CD4-positive, alpha-beta T cell (primary cell): Measurements from ENCODE around the gene TUBB6. TPM values are rescaled to one million over a fixed set of nuclear protein-coding genes. Genes with fewer than 3 reads are reported as not detected.

Source experiments
- ATAC-seq: fragments of 200-7000 bp; cut with Tn5 transposase; one replicate; pipeline ENCODE4 v1.10.0; 2022; ENCODE audit warnings: mild to moderate bottlenecking; ENCODE audit not compliant: poor library complexity
- CTCF ChIA-PET: fragments of 350-600 bp; sonication (Branson Sonifier 250); formaldehyde crosslinking; loops from one replicate; lab custom pipeline; 2021; ENCODE audit warnings: antibody characterized with exemption, inconsistent platforms; lab: Charles Lee
- POLR2A ChIA-PET: fragments of 350-600 bp; sonication (Branson Sonifier 250); formaldehyde crosslinking; loops from one replicate; lab custom pipeline; 2021; ENCODE audit warnings: antibody characterized with exemption, inconsistent platforms; lab: Charles Lee
- DNase-seq, 14 experiments: peaks; one replicate each; pipeline ENCODE4 v3.0.0-alpha.2; 2013 to 2020; ENCODE audit warnings: mixed read lengths in 2 of 14
- H3K27ac ChIP-seq, 2 donors: one replicate each; pipeline versions ENCODE4 v1.5.1 to v1.7.0; 2013; ENCODE audit warnings: low read length in 2 of 2, low read depth in 1 of 2, mild to moderate bottlenecking in 1 of 2
- H3K27me3 ChIP-seq, 2 experiments: 1 replicate in 1 of 2; 2 replicates in 1 of 2; pipeline versions ENCODE4 v1.6.1 to v1.7.0; 2013; ENCODE audit warnings: low read length in 2 of 2, control low read depth in 1 of 2, mild to moderate bottlenecking in 1 of 2, moderate library complexity in 1 of 2; ENCODE audit not compliant: insufficient read depth in 2 of 2, control insufficient read depth in 1 of 2
- H3K36me3 ChIP-seq: one replicate; pipeline ENCODE4 v1.6.1; 2013; ENCODE audit warnings: low read length, control low read depth; ENCODE audit not compliant: insufficient read depth
- H3K4me1 ChIP-seq: one replicate; pipeline ENCODE4 v1.6.1; 2013; ENCODE audit warnings: low read length, control low read depth; ENCODE audit not compliant: insufficient read depth
- H3K4me3 ChIP-seq: one replicate; pipeline ENCODE4 v1.5.1; 2013; ENCODE audit warnings: mild to moderate bottlenecking, low read length, moderate library complexity
- H3K9me3 ChIP-seq, 2 experiments: 1 replicate in 1 of 2; 2 replicates in 1 of 2; pipeline versions ENCODE4 v1.6.1 to v1.7.0; 2013; ENCODE audit warnings: low read length in 2 of 2, mild to moderate bottlenecking in 2 of 2, control low read depth in 1 of 2, moderate library complexity in 1 of 2; ENCODE audit not compliant: control insufficient read depth in 1 of 2, insufficient read depth in 1 of 2
- H3K27ac Mint-ChIP-seq: one replicate; pipeline ENCODE4 v1.8.0; 2020; ENCODE audit warnings: mixed read lengths
- H3K27me3 Mint-ChIP-seq: one replicate; pipeline ENCODE4 v1.8.0; 2021; ENCODE audit warnings: mixed read lengths
- H3K36me3 Mint-ChIP-seq: one replicate; pipeline ENCODE4 v1.8.0; 2021; ENCODE audit warnings: low read depth, mixed read lengths
- H3K4me1 Mint-ChIP-seq: one replicate; pipeline ENCODE4 v1.8.0; 2021; ENCODE audit warnings: low read depth, mixed read lengths
- H3K4me3 Mint-ChIP-seq: one replicate; pipeline ENCODE4 v1.8.0; 2020; ENCODE audit warnings: mild to moderate bottlenecking, mixed read lengths
- H3K9me3 Mint-ChIP-seq: one replicate; pipeline ENCODE4 v1.8.0; 2020; ENCODE audit warnings: mixed read lengths
- intact Hi-C, 2 experiments: fragments of 100-400 bp; cut with DNase I in 1 of 2; cut with micrococcal nuclease in 1 of 2; formaldehyde crosslinking; loops; one replicate each; pipeline versions ENCODE4 v1.15.1 to v1.9.0; 2023 to 2025; cut with DNase I, micrococcal nuclease
- total RNA-seq, 174 experiments: library from RNA in 2 of 174; stranded (reverse) in 2 of 174; gene quantifications; one replicate each; pipeline ENCODE4 v1.2.3 and lab custom pipeline; 2021 to 2026
- TF ChIP-seq, protein P1 (sequence below): fragments of 200-600 bp; IDR thresholded peaks from one replicate; pipeline ENCODE4 v1.8.0; 2022; ENCODE audit warnings: antibody characterized with exemption, mild to moderate bottlenecking

TUBB6 gene
- total RNA-seq, 2 experiments from 2014 or later = 0.88 to 0.98 TPM

DNA sequence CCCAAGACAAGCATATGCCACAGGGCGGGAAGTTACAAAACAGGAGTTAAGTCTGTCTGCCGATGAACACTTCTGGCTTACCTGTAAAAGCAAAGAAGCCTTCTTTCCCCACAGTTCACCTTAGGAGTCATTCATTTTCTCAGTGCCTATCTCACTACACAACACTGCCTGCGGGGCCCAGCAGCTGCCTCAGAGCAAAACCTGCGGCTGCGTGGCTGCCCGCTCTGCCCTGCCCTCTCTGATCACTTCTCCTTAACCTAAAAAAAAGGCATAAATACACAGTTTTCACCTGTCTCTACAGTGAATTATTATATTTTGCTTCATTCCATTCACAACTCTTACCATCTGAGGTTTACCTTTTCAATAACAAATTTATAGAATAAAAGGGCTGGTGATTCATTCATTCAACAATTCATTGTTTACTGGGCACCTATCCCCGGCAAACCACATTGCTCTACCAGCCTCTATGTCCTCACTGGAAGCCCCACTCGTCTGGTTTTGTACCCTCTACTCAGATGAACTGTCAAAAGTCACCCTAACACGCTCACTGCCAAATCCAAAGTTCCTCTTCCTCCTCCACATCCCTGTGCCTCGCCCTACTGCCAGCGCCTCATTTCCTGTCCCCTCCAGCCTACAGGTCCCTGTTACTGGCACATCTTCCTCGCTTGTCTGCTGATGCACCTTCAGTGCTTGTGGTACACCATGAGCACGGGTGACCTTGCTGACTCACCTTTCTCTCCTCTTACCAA is 37.6 kb downstream of the TUBB6 start:
- H3K36me3 ChIP-seq = peaks cover 66% of the 10 kb centered on the region
- peaks cover 96% of the 10 kb centered on the region for H3K36me3 Mint-ChIP-seq
- no peaks in the 10 kb centered on the region for H3K27me3 Mint-ChIP-seq
- H3K4me3 Mint-ChIP-seq = no peak overlapping the region
- no peaks in the 10 kb centered on the region for H3K9me3 ChIP-seq
- H3K4me3 ChIP-seq = no peak overlapping the region
- no peaks in the 10 kb centered on the region for H3K4me1 ChIP-seq
- TF ChIP-seq, protein P1, sequence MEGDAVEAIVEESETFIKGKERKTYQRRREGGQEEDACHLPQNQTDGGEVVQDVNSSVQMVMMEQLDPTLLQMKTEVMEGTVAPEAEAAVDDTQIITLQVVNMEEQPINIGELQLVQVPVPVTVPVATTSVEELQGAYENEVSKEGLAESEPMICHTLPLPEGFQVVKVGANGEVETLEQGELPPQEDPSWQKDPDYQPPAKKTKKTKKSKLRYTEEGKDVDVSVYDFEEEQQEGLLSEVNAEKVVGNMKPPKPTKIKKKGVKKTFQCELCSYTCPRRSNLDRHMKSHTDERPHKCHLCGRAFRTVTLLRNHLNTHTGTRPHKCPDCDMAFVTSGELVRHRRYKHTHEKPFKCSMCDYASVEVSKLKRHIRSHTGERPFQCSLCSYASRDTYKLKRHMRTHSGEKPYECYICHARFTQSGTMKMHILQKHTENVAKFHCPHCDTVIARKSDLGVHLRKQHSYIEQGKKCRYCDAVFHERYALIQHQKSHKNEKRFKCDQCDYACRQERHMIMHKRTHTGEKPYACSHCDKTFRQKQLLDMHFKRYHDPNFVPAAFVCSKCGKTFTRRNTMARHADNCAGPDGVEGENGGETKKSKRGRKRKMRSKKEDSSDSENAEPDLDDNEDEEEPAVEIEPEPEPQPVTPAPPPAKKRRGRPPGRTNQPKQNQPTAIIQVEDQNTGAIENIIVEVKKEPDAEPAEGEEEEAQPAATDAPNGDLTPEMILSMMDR = no peak
- DNase-seq = no peak
- no peaks in the 10 kb centered on the region for H3K4me1 Mint-ChIP-seq
- H3K27ac Mint-ChIP-seq = no peak overlapping the region
- intact Hi-C loops = no loop called here
- no peak overlapping the region for H3K27ac ChIP-seq
- POLR2A ChIA-PET = no interaction called here
- no peaks in the 10 kb centered on the region for H3K9me3 Mint-ChIP-seq
- CTCF ChIA-PET = no interaction called here
- ATAC-seq = no peak
- no peaks in the 10 kb centered on the region for H3K27me3 ChIP-seq

DNA sequence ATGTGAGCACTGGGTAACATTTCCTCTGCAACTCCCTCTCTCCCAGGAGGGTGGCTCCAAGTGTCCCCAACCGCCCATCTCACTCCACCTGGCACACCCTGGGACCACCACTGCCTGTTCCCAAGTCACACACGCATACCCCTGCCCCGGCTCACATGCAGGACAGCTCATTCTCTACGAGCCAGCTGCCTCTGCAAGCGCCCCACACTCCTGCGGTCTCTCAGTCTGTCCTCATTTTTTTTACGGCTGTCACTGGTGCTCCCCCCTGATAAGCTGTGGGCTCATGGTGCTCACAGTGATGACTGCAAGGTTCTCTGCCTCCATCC is 38.2 kb downstream of the TUBB6 start:
- Histone ChIP-seq H3K4me1 (no peaks in the 10 kb centered on the region), H3K27ac (no peak overlapping the region), H3K36me3 (peaks cover 71% of the 10 kb centered on the region), H3K4me3 (no peak overlapping the region), H3K9me3 (no peaks in the 10 kb centered on the region), H3K27me3 (no peaks in the 10 kb centered on the region)
- ATAC-seq (no peak), DNase-seq (no peak)
- Mint-ChIP-seq H3K27me3 (no peaks in the 10 kb centered on the region), H3K9me3 (no peaks in the 10 kb centered on the region), H3K36me3 (peaks cover 98% of the 10 kb centered on the region), H3K27ac (no peak overlapping the region), H3K4me3 (no peak overlapping the region), H3K4me1 (no peaks in the 10 kb centered on the region)
- POLR2A ChIA-PET = no interaction called here
- TF ChIP-seq, protein P1 = no peak
- CTCF ChIA-PET = no interaction called here
- intact Hi-C loops = no loop called here

DNA sequence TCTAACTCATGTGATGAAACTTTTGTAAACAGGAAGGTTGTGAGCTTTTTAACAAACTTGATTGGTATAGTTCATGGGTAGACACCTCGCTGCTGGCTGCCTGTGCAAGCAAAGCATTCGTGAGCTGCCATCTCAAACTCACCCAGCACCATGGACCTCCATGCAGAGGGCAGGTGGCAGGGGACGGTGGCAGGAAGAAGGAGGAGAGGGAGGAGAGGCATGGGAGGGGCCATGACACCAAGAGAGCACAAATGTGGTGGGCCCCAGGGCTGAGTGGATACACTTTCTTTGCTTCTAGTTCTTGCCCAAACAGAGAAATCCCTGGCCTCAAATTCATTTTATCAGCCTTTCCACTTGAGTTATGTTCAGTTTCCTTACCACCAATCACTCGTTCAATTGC is 39.9 kb downstream of the TUBB6 start:
- Mint-ChIP-seq H3K27me3 (no peaks in the 10 kb centered on the region), H3K4me3 (no peak overlapping the region), H3K27ac (no peak overlapping the region), H3K36me3 (peaks cover 96% of the 10 kb centered on the region), H3K4me1 (no peaks in the 10 kb centered on the region), H3K9me3 (no peaks in the 10 kb centered on the region)
- intact Hi-C loops = no loop called here
- no peak for DNase-seq
- ATAC-seq = no peak
- Histone ChIP-seq H3K27ac (no peak overlapping the region), H3K4me1 (no peaks in the 10 kb centered on the region), H3K4me3 (no peak overlapping the region), H3K9me3 (no peaks in the 10 kb centered on the region), H3K36me3 (peaks cover 76% of the 10 kb centered on the region), H3K27me3 (no peaks in the 10 kb centered on the region)
- TF ChIP-seq, protein P1 = no peak
- POLR2A ChIA-PET = interaction anchor here (0.7 kb wide), 1 partner anchor 29 kb away, joined by 5 read pairs; the partner anchor contains the start of gene AFG3L2
- CTCF ChIA-PET = no interaction called here
